Thyroid gland (tissue), 4 donors: ENCODE data around the gene FRS3.

Experiments used
- POLR2A ChIP-seq, 2 donors: fragments of 450-650 bp; IDR thresholded peaks; one replicate each; pipeline ENCODE4 v1.6.1; 2017; ENCODE audit warnings: antibody characterized with exemption in 2 of 2, mild to moderate bottlenecking in 2 of 2, moderate library complexity in 1 of 2
- TF ChIP-seq, protein P1 (sequence below), 6 experiments: fragments of 200-600 bp in 3 of 6; fragments of 450-650 bp in 3 of 6; sonication (generic) in 3 of 6; IDR thresholded peaks; one replicate each; pipeline ENCODE4 v1.5.1; 2016 to 2019; ENCODE audit warnings: antibody characterized with exemption in 6 of 6, mild to moderate bottlenecking in 2 of 6, inconsistent platforms in 1 of 6, moderate library complexity in 1 of 6

DNA sequence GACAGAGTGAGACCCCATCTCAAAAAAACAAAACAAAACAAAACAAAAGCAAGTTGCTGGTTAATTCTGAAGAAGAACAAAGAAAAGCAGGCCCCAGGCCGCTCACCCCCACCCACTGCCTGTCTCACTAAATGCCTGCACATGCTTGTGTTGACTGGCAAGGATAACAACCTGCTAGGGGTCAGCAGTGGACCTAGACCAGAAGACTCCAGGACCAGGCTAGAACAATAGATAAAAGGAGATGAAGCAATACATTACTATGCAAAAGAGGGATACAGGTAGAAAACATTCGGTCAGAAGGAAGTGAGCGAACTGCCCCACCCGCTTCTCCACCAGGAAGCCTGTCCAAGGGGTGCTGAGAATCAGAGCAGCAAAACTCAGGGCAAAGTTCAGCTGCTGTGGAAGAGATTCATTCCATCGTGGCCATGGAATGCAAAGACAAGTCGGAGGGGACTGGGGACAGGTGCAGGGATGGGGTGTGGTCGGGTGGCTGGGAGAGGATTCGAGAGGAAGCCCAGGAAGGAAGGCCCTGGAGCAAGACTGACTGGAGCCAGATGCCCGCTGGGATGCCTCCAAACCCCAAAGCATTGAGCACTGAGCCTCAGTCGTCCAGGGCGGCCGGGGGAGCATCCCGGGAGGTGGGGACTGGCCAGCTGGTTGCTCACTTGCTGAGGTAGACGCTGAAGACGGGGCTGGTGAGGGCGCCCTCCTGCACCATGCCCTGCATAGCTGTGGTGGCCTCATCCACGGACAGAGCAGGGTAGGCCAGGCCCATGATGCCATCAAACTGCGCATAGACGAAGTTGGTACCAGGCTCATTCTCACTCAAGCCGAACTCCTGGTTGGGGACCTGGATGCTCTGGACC, 37.8 kb downstream of the FRS3 start:
- TF ChIP-seq, protein P1, sequence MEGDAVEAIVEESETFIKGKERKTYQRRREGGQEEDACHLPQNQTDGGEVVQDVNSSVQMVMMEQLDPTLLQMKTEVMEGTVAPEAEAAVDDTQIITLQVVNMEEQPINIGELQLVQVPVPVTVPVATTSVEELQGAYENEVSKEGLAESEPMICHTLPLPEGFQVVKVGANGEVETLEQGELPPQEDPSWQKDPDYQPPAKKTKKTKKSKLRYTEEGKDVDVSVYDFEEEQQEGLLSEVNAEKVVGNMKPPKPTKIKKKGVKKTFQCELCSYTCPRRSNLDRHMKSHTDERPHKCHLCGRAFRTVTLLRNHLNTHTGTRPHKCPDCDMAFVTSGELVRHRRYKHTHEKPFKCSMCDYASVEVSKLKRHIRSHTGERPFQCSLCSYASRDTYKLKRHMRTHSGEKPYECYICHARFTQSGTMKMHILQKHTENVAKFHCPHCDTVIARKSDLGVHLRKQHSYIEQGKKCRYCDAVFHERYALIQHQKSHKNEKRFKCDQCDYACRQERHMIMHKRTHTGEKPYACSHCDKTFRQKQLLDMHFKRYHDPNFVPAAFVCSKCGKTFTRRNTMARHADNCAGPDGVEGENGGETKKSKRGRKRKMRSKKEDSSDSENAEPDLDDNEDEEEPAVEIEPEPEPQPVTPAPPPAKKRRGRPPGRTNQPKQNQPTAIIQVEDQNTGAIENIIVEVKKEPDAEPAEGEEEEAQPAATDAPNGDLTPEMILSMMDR (IDR thresholded peaks at IDR 0.05), result no peak
- TF ChIP-seq POLR2A (IDR thresholded peaks at IDR 0.05), result no peak
